Trophoblast cell (in vitro differentiated cells and primary cell): ENCODE measurements around the gene JAZF1.

Experiments used
- DNase-seq, 2 donors: peaks; one replicate each; pipeline ENCODE4 v3.0.0-alpha.2; 2016
- H2AFZ ChIP-seq: 2 replicates; pipeline ENCODE4 v1.6.1; 2013; ENCODE audit warnings: low read length, moderate library complexity, mild to moderate bottlenecking; ENCODE audit not compliant: insufficient read depth, poor library complexity
- H2AK5ac ChIP-seq: 2 replicates; pipeline ENCODE4 v1.6.1; 2013; ENCODE audit warnings: mild to moderate bottlenecking, low read length
- H2BK120ac ChIP-seq: 2 replicates; pipeline ENCODE4 v1.6.1; 2013; ENCODE audit warnings: low read length, mild to moderate bottlenecking, moderate library complexity; ENCODE audit not compliant: insufficient read depth, poor library complexity
- H2BK12ac ChIP-seq: 2 replicates; pipeline ENCODE4 v1.6.1; 2013; ENCODE audit warnings: mild to moderate bottlenecking, low read length, moderate library complexity
- H2BK5ac ChIP-seq: 2 replicates; pipeline ENCODE4 v1.6.1; 2013; ENCODE audit warnings: low read length, low read depth, moderate library complexity, mild to moderate bottlenecking; ENCODE audit not compliant: poor library complexity
- H3K14ac ChIP-seq: 2 replicates; pipeline ENCODE4 v1.6.1; 2013; ENCODE audit warnings: mild to moderate bottlenecking, low read length
- H3K18ac ChIP-seq: 2 replicates; pipeline ENCODE4 v1.6.1; 2013; ENCODE audit warnings: mild to moderate bottlenecking, low read length
- H3K23ac ChIP-seq: 2 replicates; pipeline ENCODE4 v1.6.1; 2013; ENCODE audit warnings: low read length
- H3K27ac ChIP-seq: 2 replicates; pipeline ENCODE4 v1.5.1; 2013; ENCODE audit warnings: low read depth, mild to moderate bottlenecking, inconsistent platforms, low read length, moderate library complexity
- H3K27me3 ChIP-seq: 2 replicates; pipeline ENCODE4 v1.6.1; 2013; ENCODE audit warnings: inconsistent platforms, mild to moderate bottlenecking, low read length, moderate library complexity; ENCODE audit not compliant: insufficient read depth
- H3K36me3 ChIP-seq, 2 experiments: 1 replicate in 1 of 2; 2 replicates in 1 of 2; pipeline ENCODE4 v1.6.1; 2013; ENCODE audit warnings: low read length in 2 of 2, mild to moderate bottlenecking in 2 of 2, moderate library complexity in 1 of 2; ENCODE audit not compliant: insufficient read depth in 2 of 2, control insufficient read depth in 1 of 2
- H3K4ac ChIP-seq: 2 replicates; pipeline ENCODE4 v1.6.1; 2013; ENCODE audit warnings: low read depth, mild to moderate bottlenecking, low read length, moderate library complexity
- H3K4me1 ChIP-seq, 2 experiments: 1 replicate in 1 of 2; 2 replicates in 1 of 2; pipeline ENCODE4 v1.6.1; 2013; ENCODE audit warnings: low read length in 2 of 2, mild to moderate bottlenecking in 2 of 2, moderate library complexity in 1 of 2; ENCODE audit not compliant: insufficient read depth in 2 of 2, control insufficient read depth in 1 of 2
- H3K4me2 ChIP-seq: 2 replicates; pipeline ENCODE4 v1.6.1; 2013; ENCODE audit warnings: inconsistent platforms, mild to moderate bottlenecking, low read length, moderate library complexity
- H3K4me3 ChIP-seq: 2 replicates; pipeline ENCODE4 v1.5.1; 2013; ENCODE audit warnings: mild to moderate bottlenecking, low read depth, low read length, inconsistent platforms
- H3K79me1 ChIP-seq: one replicate; pipeline ENCODE4 v1.6.1; 2013; ENCODE audit warnings: low read length
- H3K79me2 ChIP-seq: 2 replicates; pipeline ENCODE4 v1.6.1; 2013; ENCODE audit warnings: low read length, mild to moderate bottlenecking; ENCODE audit not compliant: control insufficient read depth, insufficient read depth, poor library complexity
- H3K9ac ChIP-seq: 2 replicates; pipeline ENCODE4 v1.6.1; 2013; ENCODE audit warnings: mild to moderate bottlenecking, low read length
- H3K9me3 ChIP-seq: 2 replicates; pipeline ENCODE4 v1.6.1; 2013; ENCODE audit warnings: low read depth, mild to moderate bottlenecking, control low read depth, inconsistent platforms, low read length; ENCODE audit not compliant: insufficient read depth
- H4K12ac ChIP-seq: 2 replicates; pipeline ENCODE4 v1.6.1; 2013; ENCODE audit warnings: low read depth, mild to moderate bottlenecking, low read length, moderate library complexity
- H4K8ac ChIP-seq: 2 replicates; pipeline ENCODE4 v1.6.1; 2013; ENCODE audit warnings: low read depth, mild to moderate bottlenecking, low read length, moderate library complexity
- H4K91ac ChIP-seq: one replicate; pipeline ENCODE4 v1.6.1; 2013; ENCODE audit warnings: low read depth, mild to moderate bottlenecking, low read length, moderate library complexity
- WGBS: extraction: QIAGEN DNeasy Blood & Tissue Kit; methylation state at CpG from one replicate; pipeline ENCODE4 v1.1.7; 2013; ENCODE audit warnings: missing lambda C conversion rate; ENCODE audit not compliant: insufficient read length, insufficient coverage; ENCODE audit errors: extremely low coverage; 5-methylcytosine and 5-hydroxymethylcytosine counted together

The JAZF1 gene

DNA sequence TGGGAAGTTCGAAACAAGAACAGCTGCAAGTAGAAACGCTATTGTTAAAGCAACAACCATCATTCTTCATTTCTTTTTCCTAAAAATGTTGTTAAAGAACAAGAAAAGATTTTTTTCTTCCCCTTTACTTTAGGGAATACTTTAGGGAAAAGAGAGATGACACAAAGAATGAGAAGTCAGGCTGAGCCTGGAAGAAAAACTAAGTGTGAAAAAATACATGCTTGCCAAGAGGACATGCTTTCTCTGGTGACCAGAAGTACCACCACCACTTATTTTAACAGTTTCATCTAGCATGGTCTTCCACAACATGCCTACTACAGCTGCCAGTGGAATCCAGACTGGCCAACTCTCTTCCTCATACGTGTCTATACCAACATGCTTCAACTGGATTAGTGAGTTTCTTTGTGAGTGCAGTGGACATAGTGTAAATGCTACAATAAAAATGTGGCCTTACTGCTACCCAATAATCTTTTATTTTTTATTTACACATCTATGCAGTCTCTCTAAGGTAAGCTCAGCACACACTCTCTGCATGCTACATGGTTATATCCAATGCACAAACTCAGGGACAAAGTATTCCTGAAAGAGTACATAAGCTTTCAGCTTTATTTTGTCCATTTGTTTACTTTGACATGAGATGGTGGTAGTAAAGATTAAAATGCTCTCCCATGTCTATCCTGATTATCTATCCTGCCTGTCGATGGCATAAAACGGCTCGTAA is 244.4 kb downstream of the JAZF1 start:
- Histone ChIP-seq H2BK120ac (no peak overlapping the region), H3K27me3 (no peaks in the 10 kb centered on the region), H3K4ac (no peak overlapping the region), H3K18ac (no peak overlapping the region), H3K4me1 (no peaks in the 10 kb centered on the region), H3K4me3 (no peak overlapping the region), H3K9ac (no peak overlapping the region), H2BK5ac (no peak overlapping the region), H3K36me3 (no peaks in the 10 kb centered on the region), H3K9me3 (no peaks in the 10 kb centered on the region), H2AK5ac (no peak overlapping the region), H3K14ac (no peak overlapping the region), H2AFZ (no peak overlapping the region), H4K8ac (no peak overlapping the region), H2BK12ac (no peak overlapping the region), H4K91ac (no peak overlapping the region), H4K12ac (no peak overlapping the region), H3K79me1 (no peaks in the 10 kb centered on the region), H3K4me2 (no peak overlapping the region), H3K79me2 (no peaks in the 10 kb centered on the region), H3K27ac (no peak overlapping the region), H3K23ac (no peak overlapping the region)
- DNase-seq = no peak
- no CpG with 5 or more reads among the region's 6 CpGs for WGBS

DNA sequence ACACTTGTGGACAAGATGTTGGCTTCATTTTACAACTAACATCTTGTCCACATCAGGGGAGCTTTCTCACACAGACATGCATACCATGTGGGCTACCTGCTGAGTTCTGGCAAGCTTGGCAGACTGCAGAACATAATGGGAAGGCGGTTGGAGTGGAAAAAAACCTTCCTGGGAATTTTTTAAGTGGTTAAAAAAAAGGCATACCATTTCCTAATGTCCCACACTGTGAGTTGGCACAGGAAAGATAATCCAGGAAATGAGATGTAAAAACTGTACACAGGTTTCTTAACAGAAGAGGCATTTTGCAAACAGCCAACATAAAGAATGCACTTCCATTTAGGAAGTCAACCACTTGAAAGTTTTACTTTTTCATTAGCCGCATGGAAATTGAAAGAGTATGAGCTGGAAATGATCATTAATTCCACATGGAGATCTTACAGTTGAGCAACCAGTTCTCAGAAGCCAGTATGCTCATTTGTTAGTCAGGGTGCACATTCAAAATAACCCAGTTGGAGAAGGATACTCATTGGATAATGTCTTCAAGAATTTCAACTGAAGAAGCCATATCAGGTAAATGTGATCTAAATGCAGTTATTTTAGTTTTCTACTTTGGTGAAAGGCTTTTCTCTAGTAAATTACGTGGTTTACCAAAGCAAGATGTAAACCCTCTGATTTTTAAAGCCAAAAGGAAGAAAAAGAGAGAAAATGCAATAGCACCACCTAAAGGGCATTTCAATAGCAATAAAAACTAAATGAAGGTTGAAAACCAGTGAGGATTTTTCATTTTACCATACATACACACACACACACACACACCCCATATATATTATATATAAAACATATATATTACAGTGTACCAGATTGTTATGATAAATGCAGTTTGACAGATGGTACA is 246.7 kb downstream of the JAZF1 start:
- H4K8ac ChIP-seq = no peak overlapping the region
- no peak overlapping the region for H3K27ac ChIP-seq
- no CpG with 5 or more reads among the region's 3 CpGs for WGBS
- H3K14ac ChIP-seq = no peak overlapping the region
- H4K12ac ChIP-seq = no peak overlapping the region
- no peak overlapping the region for H3K9ac ChIP-seq
- no peak overlapping the region for H3K18ac ChIP-seq
- no peaks in the 10 kb centered on the region for H3K36me3 ChIP-seq
- no peaks in the 10 kb centered on the region for H3K79me2 ChIP-seq
- no peak overlapping the region for H4K91ac ChIP-seq
- no peaks in the 10 kb centered on the region for H3K79me1 ChIP-seq
- H2BK5ac ChIP-seq = no peak overlapping the region
- no peak overlapping the region for H3K4me3 ChIP-seq
- no peak overlapping the region for H2AK5ac ChIP-seq
- H2BK120ac ChIP-seq = no peak overlapping the region
- H3K4ac ChIP-seq = no peak overlapping the region
- H2AFZ ChIP-seq = no peak overlapping the region
- no peaks in the 10 kb centered on the region for H3K9me3 ChIP-seq
- no peak overlapping the region for H3K4me2 ChIP-seq
- H3K27me3 ChIP-seq = no peaks in the 10 kb centered on the region
- no peak for DNase-seq
- H3K23ac ChIP-seq = no peak overlapping the region
- H2BK12ac ChIP-seq = no peak overlapping the region
- no peaks in the 10 kb centered on the region for H3K4me1 ChIP-seq

DNA sequence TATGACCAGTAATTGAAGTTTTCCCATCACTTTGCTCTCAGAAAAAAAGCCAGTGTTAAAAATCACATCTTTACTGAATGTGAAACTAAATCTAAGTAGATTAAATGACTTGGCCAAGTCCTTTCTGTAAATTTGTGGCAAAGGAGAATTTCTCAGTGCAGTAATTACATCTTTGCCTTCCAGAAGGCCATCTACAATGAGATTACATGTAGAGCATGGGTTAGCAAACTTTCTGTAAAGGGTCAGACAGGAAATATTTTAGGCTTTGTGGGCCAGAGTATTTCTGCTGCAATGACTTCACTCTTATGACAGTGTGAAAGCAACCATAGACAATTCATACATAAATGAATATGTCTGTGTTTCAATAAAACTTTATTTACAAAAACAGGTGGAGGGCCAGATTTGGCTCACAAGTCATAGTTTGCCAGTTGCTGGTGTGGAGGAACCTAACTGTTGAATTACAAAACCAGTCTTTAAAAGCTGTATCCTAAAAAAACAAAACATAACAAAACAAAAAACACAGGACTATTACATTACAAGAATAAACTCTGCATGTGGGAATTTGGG is 249.6 kb downstream of the JAZF1 start:
- no peak overlapping the region for H3K4ac ChIP-seq
- H3K4me3 ChIP-seq = no peak overlapping the region
- no peak overlapping the region for H2AK5ac ChIP-seq
- H3K36me3 ChIP-seq = no peaks in the 10 kb centered on the region
- no peak overlapping the region for H3K4me2 ChIP-seq
- no peak overlapping the region for H3K18ac ChIP-seq
- H2BK5ac ChIP-seq = no peak overlapping the region
- no peak overlapping the region for H2BK120ac ChIP-seq
- DNase-seq = no peak
- no peak overlapping the region for H3K23ac ChIP-seq
- no peak overlapping the region for H4K91ac ChIP-seq
- no peaks in the 10 kb centered on the region for H3K79me1 ChIP-seq
- H3K14ac ChIP-seq = no peak overlapping the region
- no peak overlapping the region for H4K8ac ChIP-seq
- no peak overlapping the region for H3K27ac ChIP-seq
- H3K79me2 ChIP-seq = no peaks in the 10 kb centered on the region
- H2BK12ac ChIP-seq = no peak overlapping the region
- no peaks in the 10 kb centered on the region for H3K9me3 ChIP-seq
- H3K4me1 ChIP-seq = no peaks in the 10 kb centered on the region
- no peaks in the 10 kb centered on the region for H3K27me3 ChIP-seq
- H2AFZ ChIP-seq = no peak overlapping the region
- no peak overlapping the region for H3K9ac ChIP-seq
- H4K12ac ChIP-seq = no peak overlapping the region

DNA sequence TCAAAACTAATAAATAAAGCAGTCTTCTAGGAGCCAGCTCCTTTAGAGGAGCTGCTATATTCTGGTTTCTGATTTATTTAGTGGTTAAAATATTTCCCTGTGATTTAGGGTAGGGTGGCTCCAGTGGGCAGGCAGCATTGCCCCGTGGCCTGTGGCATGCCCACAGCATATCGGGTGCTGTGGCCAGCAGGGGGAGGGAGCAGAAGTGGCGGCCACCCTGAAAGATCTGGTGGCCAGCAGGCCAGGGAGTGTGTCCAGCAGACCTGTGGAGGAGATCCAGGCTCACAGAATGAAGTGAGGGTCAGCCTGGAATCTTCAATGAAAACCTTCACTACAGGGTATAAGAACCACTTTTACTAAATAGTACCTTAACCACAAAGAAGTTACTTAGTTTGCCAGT is 251.5 kb downstream of the JAZF1 start:
- no peaks in the 10 kb centered on the region for H3K79me1 ChIP-seq
- H3K23ac ChIP-seq = no peak overlapping the region
- no peak overlapping the region for H4K8ac ChIP-seq
- H2BK5ac ChIP-seq = no peak overlapping the region
- WGBS = no CpG with 5 or more reads among the region's 3 CpGs
- H3K4ac ChIP-seq = no peak overlapping the region
- H3K27me3 ChIP-seq = no peaks in the 10 kb centered on the region
- H2BK12ac ChIP-seq = no peak overlapping the region
- no peak overlapping the region for H3K4me3 ChIP-seq
- H4K91ac ChIP-seq = no peak overlapping the region
- no peaks in the 10 kb centered on the region for H3K4me1 ChIP-seq
- H2AK5ac ChIP-seq = no peak overlapping the region
- H3K14ac ChIP-seq = no peak overlapping the region
- no peaks in the 10 kb centered on the region for H3K9me3 ChIP-seq
- H3K27ac ChIP-seq = no peak overlapping the region
- H2AFZ ChIP-seq = no peak overlapping the region
- H3K4me2 ChIP-seq = no peak overlapping the region
- H3K36me3 ChIP-seq = no peaks in the 10 kb centered on the region
- H3K9ac ChIP-seq = no peak overlapping the region
- no peak for DNase-seq
- H2BK120ac ChIP-seq = no peak overlapping the region
- no peak overlapping the region for H4K12ac ChIP-seq
- H3K18ac ChIP-seq = no peak overlapping the region
- H3K79me2 ChIP-seq = no peaks in the 10 kb centered on the region
